Measurements from ENCODE around the gene IL20. TPM values are rescaled to one million over a fixed set of nuclear protein-coding genes. Genes with fewer than 3 reads are reported as not detected.
A peak's percentile ranks its signal among the peaks of the same experiment; 100 is the strongest.
"Not testable (repeated sequence)": the region's sequence is repeated elsewhere in the genome, so short reads cannot be mapped to it uniquely, and the experiment has no call there.

The IL20 gene
- total RNA-seq, 1 experiment from 2014 or later: not detected

- no peak for DNase-seq (ENCODE audit: low spot score)
Observed at GRCh38 chr1:206842854-206843253, 22.6 kb upstream of the IL20 start.

GRCh38 chr1:206843626-206844025 is 21.8 kb upstream of the IL20 start:
- DNase-seq (ENCODE audit: low spot score): no peak

- no peak for DNase-seq (ENCODE audit: low spot score)
Observed at GRCh38 chr1:206846487-206846886, 18.9 kb upstream of the IL20 start.

GRCh38 chr1:206847337-206847834 is 18.0 kb upstream of the IL20 start:
- DNase-seq (ENCODE audit: low spot score): no peak

- DNase-seq (ENCODE audit: low spot score): no peak
Observed at GRCh38 chr1:206847946-206848345, 17.5 kb upstream of the IL20 start.

GRCh38 chr1:206850401-206850800 is 15.0 kb upstream of the IL20 start:
- no peak for DNase-seq (ENCODE audit: low spot score)

GRCh38 chr1:206851341-206852010 is 13.9 kb upstream of the IL20 start:
- DNase-seq (ENCODE audit: low spot score): no peak

- DNase-seq (ENCODE audit: low spot score): not testable (repeated sequence)
Observed at GRCh38 chr1:206852662-206853061, 12.8 kb upstream of the IL20 start.

- not testable (repeated sequence) for DNase-seq (ENCODE audit: low spot score)
Observed at GRCh38 chr1:206853696-206854095, 11.7 kb upstream of the IL20 start.

GRCh38 chr1:206854401-206855129 is 10.9 kb upstream of the IL20 start:
- no peak for DNase-seq (ENCODE audit: low spot score)

- DNase-seq (ENCODE audit: low spot score): no peak
Observed at GRCh38 chr1:206855859-206856258, 9.6 kb upstream of the IL20 start.

GRCh38 chr1:206856674-206857464 is 8.6 kb upstream of the IL20 start:
- DNase-seq (ENCODE audit: low spot score): peak; percentile 26

GRCh38 chr1:206859082-206859521 is 6.3 kb upstream of the IL20 start:
- DNase-seq (ENCODE audit: low spot score): no peak

- DNase-seq (ENCODE audit: low spot score): no peak
Observed at GRCh38 chr1:206860165-206860564, 5.3 kb upstream of the IL20 start.

GRCh38 chr1:206863266-206863665 is 2.2 kb upstream of the IL20 start:
- DNase-seq (ENCODE audit: low spot score): no peak

- no peak for DNase-seq (ENCODE audit: low spot score)
Observed at GRCh38 chr1:206866062-206866461, 639 bp downstream of the IL20 start.

GRCh38 chr1:206867239-206867638 is 1.8 kb downstream of the IL20 start:
- DNase-seq (ENCODE audit: low spot score): no peak

- no peak for DNase-seq (ENCODE audit: low spot score)
Observed at GRCh38 chr1:206867716-206868115, 2.3 kb downstream of the IL20 start.

GRCh38 chr1:206868264-206868663 is 2.8 kb downstream of the IL20 start:
- DNase-seq (ENCODE audit: low spot score): no peak

- DNase-seq (ENCODE audit: low spot score): no peak
Observed at GRCh38 chr1:206872139-206872538, 6.7 kb downstream of the IL20 start.

GRCh38 chr1:206873603-206874188 is 8.3 kb downstream of the IL20 start:
- DNase-seq (ENCODE audit: low spot score): no peak

All from HT-29 (cell line).